H1 (cell line): Measurements from ENCODE around the gene MYO18A. TPM values are rescaled to one million over a fixed set of nuclear protein-coding genes. Genes with fewer than 3 reads are reported as not detected.

Experiments used
- RAD21 ChIP-seq, 2 experiments: IDR thresholded peaks in 1 of 2; conservative IDR thresholded peaks in 1 of 2; 2 replicates each; pipeline ENCODE4 v1.6.1; 2011; ENCODE audit warnings: low read depth in 2 of 2, low read length in 2 of 2, improper control_type of control experiment in 1 of 2, inconsistent platforms in 1 of 2, mild to moderate bottlenecking in 1 of 2, moderate library complexity in 1 of 2
- RNF2 ChIP-seq: fragments of 200-900, 300-1000 bp; sonication (generic); IDR thresholded peaks from 2 replicates; pipeline ENCODE4 v1.7.1; 2016; ENCODE audit warnings: borderline replicate concordance, low read depth, mild to moderate bottlenecking, antibody characterized with exemption, low read length; ENCODE audit not compliant: poor library complexity, severe bottlenecking; ENCODE audit errors: missing control alignments
- TCF12 ChIP-seq: IDR thresholded peaks from 2 replicates; pipeline ENCODE4 v1.6.1; 2011; ENCODE audit warnings: low read depth, mild to moderate bottlenecking, low read length
- USF2 ChIP-seq: IDR thresholded peaks from 2 replicates; pipeline ENCODE4 v1.6.1; 2011; ENCODE audit warnings: low read length, improper control_type of control experiment
- polyA plus RNA-seq, 7 experiments: library from polyadenylated mRNA; depleted of rRNA in 3 of 7; stranded (reverse) in 5 of 7; unstranded in 2 of 7; fragments of >200 nt in 5 of 7; fragments of 200-250 nt in 2 of 7; gene quantifications; 1 replicate in 5 of 7; 2 replicates in 1 of 7; 4 replicates in 1 of 7; pipeline versions ENCODE4 v1.2.1 to v1.2.3, GENCODE V29; 2011 to 2013; ENCODE audit warnings: missing spikeins in 2 of 7, mixed read lengths in 2 of 7
- total RNA-seq: library from RNA; stranded (reverse); fragmentation: NEBNext Ultra II Directional; extraction: Animal tissue kit (Norgen Biotek cat#: 25700); gene quantifications from 2 replicates; pipeline ENCODE4 v1.2.1, GENCODE V29; 2021

MYO18A gene
- total and polyA plus RNA-seq, 2 of the 8 experiments (the other 6 are each of a cell fraction or from before 2014, with no cell fraction given): 7.6 to 43.8 TPM

DNA sequence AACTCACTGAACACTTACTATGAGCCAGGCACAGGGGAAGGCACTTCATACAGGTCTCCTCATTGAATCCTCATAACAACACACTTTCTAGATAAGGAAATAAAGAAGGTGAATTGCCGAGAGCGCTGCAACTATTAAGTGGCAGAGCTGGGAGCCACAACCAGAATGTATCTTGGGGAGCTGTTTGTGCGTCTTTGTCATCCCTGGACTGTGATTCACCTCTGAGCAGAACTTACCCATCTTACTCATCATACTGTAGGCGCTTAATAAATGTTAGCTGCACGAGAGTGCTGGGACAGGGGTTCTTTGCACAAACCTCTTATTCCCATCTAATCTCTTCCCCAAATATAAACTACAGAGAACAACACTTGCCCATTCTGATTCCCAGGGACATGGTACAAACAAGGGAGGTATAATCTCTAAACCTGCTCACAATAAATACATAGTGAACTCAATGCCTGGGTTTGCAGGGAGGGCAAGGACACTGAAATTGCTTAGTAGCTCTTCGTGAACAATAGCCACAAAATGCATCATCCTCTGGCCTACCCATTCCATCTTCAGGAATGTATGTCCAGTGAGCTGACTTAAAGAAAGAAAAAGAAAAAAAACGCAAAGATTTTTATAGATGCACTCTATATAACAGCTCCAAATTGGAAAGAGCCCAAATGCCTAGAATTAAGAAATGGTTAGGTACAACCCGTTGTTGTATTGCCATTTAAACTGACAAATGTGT, 43.0 kb downstream of the MYO18A start (continued):
- TF ChIP-seq USF2: no peak
- no peak for TF ChIP-seq RNF2
- TF ChIP-seq TCF12: no peak
- no peak for TF ChIP-seq RAD21 (IDR thresholded peaks at IDR 0.05 in 1 of 2, conservative IDR thresholded peaks at IDR 0.05 in 1 of 2; ENCODE audit: low read depth in 2 of 2, low read length in 2 of 2)
